Measurements from ENCODE around the gene ENTREP1.

ENTREP1 gene

DNA sequence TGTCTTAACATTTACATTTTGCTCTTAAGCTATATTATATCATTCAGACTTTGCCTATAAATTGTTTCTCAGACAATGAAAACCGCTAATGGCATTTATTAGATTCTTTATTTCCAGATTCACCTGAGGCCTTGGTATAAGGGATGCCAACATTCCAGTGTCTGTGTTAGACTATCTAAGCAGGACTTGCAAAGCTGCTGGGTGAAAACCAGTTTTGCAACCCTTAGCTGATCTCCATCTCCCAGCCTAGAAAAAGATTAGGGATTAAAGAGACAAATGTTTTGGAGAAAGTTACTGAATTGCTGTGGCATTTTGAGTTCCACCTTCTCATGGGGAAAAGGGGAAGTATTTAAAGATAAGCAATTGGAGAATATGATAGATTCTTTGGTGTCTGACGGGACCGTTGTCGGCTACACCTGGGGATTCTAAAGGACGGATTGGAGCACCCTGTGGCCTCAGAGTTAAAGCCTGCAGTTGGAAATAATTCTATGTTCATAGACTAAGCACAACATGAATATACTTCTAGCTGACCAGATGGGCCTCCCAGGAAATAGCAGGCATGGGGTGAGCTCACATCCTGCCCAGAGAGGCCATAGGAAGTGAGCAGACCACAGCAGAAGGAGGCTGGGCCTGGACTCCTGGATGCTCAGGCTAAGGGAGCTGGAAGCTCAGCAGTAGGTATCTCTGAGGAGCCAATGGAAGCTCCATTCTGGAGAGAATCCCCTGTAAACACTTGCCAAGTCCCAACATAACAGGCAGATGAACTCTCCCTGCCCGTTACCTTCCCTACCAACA lies 21.8 kb downstream of the ENTREP1 start:
- Histone ChIP-seq H3K27me3 (replicated peaks) (no peaks in the 10 kb centered on the region), H3K27ac (no peak overlapping the region), H3K4me3 (ENCODE audit: low read depth, low read length) (no peak overlapping the region), H3K36me3 (replicated peaks) (no peaks in the 10 kb centered on the region)
- in situ Hi-C loops (cut with HindIII; ENCODE audit: low pct_ligation_motif_present, low sequenced_read_pairs): no loop called here
- TF ChIP-seq, protein P1, sequence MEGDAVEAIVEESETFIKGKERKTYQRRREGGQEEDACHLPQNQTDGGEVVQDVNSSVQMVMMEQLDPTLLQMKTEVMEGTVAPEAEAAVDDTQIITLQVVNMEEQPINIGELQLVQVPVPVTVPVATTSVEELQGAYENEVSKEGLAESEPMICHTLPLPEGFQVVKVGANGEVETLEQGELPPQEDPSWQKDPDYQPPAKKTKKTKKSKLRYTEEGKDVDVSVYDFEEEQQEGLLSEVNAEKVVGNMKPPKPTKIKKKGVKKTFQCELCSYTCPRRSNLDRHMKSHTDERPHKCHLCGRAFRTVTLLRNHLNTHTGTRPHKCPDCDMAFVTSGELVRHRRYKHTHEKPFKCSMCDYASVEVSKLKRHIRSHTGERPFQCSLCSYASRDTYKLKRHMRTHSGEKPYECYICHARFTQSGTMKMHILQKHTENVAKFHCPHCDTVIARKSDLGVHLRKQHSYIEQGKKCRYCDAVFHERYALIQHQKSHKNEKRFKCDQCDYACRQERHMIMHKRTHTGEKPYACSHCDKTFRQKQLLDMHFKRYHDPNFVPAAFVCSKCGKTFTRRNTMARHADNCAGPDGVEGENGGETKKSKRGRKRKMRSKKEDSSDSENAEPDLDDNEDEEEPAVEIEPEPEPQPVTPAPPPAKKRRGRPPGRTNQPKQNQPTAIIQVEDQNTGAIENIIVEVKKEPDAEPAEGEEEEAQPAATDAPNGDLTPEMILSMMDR (IDR thresholded peaks at IDR 0.05; ENCODE audit: low read depth, low read length, missing control alignments): no peak
- no peak for DNase-seq

- no peaks in the 10 kb centered on the region for H3K36me3 ChIP-seq (replicated peaks)
- H3K27ac ChIP-seq: no peak overlapping the region
- no peak overlapping the region for H3K4me3 ChIP-seq (ENCODE audit: low read depth, low read length)
- TF ChIP-seq, protein P1 (IDR thresholded peaks at IDR 0.05; ENCODE audit: low read depth, low read length, missing control alignments): no peak
- in situ Hi-C loops (cut with HindIII; ENCODE audit: low pct_ligation_motif_present, low sequenced_read_pairs): no loop called here
- DNase-seq: no peak
- no peaks in the 10 kb centered on the region for H3K27me3 ChIP-seq (replicated peaks)
Measured at GRCh38 chr9:69347607-69348006, 22.6 kb downstream of the ENTREP1 start.

- in situ Hi-C loops (cut with HindIII; ENCODE audit: low pct_ligation_motif_present, low sequenced_read_pairs): no loop called here
- TF ChIP-seq, protein P1 (IDR thresholded peaks at IDR 0.05; ENCODE audit: low read depth, low read length, missing control alignments): no peak
- Histone ChIP-seq H3K27ac (no peak overlapping the region), H3K27me3 (replicated peaks) (no peaks in the 10 kb centered on the region), H3K36me3 (replicated peaks) (no peaks in the 10 kb centered on the region), H3K4me3 (ENCODE audit: low read depth, low read length) (no peak overlapping the region)
- DNase-seq: no peak
Measured at GRCh38 chr9:69351227-69351626, 26.2 kb downstream of the ENTREP1 start.

GRCh38 chr9:69355232-69355631 lies 30.2 kb downstream of the ENTREP1 start:
- Histone ChIP-seq H3K36me3 (replicated peaks) (no peaks in the 10 kb centered on the region), H3K27ac (no peak overlapping the region), H3K27me3 (replicated peaks) (no peaks in the 10 kb centered on the region), H3K4me3 (ENCODE audit: low read depth, low read length) (no peak overlapping the region)
- no peak for DNase-seq
- in situ Hi-C loops (cut with HindIII; ENCODE audit: low pct_ligation_motif_present, low sequenced_read_pairs): no loop called here
- TF ChIP-seq, protein P1 (IDR thresholded peaks at IDR 0.05; ENCODE audit: low read depth, low read length, missing control alignments): no peak

DNA sequence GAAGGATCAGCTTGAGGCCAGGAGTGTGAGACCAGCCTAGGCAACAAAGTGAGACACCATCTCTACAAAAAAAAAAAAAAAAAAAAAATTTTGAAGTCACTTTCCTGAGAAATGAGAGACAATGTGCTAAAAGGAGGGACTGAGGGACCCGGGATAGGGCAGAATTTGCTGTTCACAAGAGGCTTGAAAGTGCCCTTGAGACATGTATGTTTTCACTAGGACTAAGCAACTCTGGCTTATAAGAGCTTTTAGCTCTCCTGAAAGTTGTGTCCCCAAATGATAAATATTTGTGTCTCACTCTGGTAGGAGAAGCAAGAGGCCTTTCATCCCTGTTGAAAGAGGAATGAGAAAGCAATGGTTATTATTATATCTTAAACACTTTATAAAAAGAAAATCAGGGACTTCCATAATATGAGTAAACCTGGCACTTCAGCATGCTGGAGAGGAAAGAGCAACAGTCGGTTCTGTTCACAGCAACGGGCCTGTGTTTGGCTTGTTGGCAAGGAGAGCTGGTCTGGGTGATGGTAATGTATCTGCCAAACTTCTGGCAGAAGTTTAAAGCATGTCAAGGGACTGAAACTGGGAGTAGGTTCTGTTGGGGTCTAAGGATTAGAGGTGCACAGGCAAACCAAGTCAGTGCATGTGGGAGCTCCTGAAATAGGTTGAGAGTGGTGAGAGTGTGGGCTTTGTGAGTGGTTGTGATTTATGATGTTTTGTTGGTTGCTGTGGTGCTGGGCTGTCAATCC lies 32.2 kb downstream of the ENTREP1 start:
- DNase-seq: no peak
- in situ Hi-C loops (cut with HindIII; ENCODE audit: low pct_ligation_motif_present, low sequenced_read_pairs): no loop called here
- Histone ChIP-seq H3K36me3 (replicated peaks) (no peaks in the 10 kb centered on the region), H3K4me3 (ENCODE audit: low read depth, low read length) (no peak overlapping the region), H3K27me3 (replicated peaks) (no peaks in the 10 kb centered on the region), H3K27ac (no peak overlapping the region)
- TF ChIP-seq, protein P1 (IDR thresholded peaks at IDR 0.05; ENCODE audit: low read depth, low read length, missing control alignments): no peak
